LNCaP clone FGC (cell line): ENCODE results near the gene GK.
A peak's percentile ranks its signal among the peaks of the same experiment; 100 is the strongest.
"Not testable (repeated sequence)": the region's sequence is repeated elsewhere in the genome, so short reads cannot be mapped to it uniquely, and the experiment has no call there.

ENCODE experiments used
- DNase-seq: peaks from one replicate; pipeline ENCODE4 v3.0.0-alpha.2; 2011; ENCODE audit warnings: low read depth
- H3K4me3 ChIP-seq: 2 replicates; pipeline ENCODE4 v1.5.1; 2011; ENCODE audit warnings: mild to moderate bottlenecking, low read depth, low read length, control low read depth
- TF ChIP-seq, protein P1 (sequence below): IDR thresholded peaks from 2 replicates; pipeline ENCODE4 v1.5.1; 2012; ENCODE audit warnings: mild to moderate bottlenecking; ENCODE audit not compliant: control insufficient read depth, insufficient read depth; ENCODE audit errors: extremely low read depth

The GK gene

DNA sequence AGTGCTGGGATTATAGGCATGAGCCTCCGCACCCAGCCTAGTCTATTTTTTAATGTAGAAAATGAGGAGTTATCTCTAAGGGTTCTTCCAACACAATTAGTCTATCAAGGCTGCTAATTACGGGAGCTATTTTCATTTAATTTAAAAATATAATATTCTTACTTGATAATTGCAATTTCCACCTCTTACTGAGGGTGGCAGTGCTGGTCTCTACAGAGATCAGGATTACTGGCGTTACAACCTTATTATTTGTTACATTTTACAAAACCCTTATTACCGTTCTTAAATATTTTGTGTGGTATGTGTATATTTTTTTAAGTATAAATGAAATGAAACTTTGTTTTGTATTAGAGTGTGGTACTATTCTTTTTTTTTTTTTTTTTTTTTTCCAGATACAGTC, 17.6 kb upstream of the GK start:
- H3K4me3 ChIP-seq: no peak overlapping the region
- no peak for DNase-seq
- TF ChIP-seq, protein P1, sequence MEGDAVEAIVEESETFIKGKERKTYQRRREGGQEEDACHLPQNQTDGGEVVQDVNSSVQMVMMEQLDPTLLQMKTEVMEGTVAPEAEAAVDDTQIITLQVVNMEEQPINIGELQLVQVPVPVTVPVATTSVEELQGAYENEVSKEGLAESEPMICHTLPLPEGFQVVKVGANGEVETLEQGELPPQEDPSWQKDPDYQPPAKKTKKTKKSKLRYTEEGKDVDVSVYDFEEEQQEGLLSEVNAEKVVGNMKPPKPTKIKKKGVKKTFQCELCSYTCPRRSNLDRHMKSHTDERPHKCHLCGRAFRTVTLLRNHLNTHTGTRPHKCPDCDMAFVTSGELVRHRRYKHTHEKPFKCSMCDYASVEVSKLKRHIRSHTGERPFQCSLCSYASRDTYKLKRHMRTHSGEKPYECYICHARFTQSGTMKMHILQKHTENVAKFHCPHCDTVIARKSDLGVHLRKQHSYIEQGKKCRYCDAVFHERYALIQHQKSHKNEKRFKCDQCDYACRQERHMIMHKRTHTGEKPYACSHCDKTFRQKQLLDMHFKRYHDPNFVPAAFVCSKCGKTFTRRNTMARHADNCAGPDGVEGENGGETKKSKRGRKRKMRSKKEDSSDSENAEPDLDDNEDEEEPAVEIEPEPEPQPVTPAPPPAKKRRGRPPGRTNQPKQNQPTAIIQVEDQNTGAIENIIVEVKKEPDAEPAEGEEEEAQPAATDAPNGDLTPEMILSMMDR: peak; percentile 36

DNA sequence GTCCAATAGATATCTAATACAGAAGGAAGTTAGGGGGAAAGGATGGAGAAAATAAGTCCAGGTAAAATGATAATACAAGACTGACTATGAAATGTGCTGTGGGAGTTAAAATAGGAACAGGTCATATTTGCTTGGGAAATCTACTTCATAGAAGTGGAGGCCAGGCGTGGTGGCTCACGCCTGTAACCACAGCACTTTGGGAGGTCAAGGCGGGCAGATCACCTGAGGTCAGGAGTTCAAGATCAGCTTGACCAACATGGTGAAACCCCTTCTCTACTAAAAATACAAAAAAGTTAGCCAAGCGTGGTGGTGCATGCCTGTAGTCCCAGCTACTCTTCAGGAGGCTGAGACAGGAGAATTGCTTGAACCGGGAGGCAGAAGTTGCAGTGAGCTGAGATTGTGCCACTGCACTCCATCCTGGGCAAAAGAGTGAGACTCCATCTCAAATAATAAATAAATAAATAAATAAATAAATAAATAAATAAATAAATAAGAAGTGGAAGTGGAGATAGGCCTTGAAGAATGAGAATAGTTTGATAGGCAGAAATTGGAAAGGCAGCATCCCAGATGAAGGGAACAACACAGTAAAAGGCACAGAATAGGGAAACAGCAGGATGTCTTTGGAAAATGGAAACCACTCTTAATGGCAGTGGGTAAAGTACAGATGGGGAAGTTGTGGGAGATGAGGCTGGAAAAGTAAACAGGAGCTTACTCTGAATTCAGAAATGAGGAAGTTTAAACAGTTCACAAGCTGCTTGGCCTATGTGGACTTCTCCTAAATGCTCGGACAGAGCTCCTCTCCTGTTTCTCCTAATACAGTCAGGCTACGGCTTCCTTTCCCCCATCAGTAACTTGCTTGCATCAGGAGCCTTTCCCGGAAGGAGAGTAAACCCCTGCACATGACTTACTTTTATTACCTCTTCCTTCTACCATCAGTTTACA, 15.1 kb upstream of the GK start:
- DNase-seq: no peak
- TF ChIP-seq, protein P1: no peak
- H3K4me3 ChIP-seq: no peak overlapping the region

DNA sequence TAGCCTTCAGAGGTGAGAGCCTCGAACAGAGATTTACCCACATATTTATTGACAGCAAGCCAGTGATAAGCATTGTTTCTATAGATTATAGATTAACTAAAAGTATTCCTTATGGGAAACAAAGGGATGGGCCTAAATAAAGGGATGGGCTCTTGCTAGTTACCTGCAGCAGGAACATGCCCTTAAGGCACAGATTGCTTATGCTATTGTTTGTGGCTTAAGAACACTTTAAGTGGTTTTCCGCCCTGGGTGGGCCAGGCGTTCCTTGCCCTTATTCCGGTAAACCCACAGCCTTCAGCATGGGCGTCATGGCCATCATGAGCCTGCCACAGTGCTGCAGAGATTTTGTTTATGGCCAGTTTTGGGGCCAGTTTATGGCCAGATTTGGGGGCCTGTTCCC, 13.5 kb upstream of the GK start:
- not testable (repeated sequence) for H3K4me3 ChIP-seq, DNase-seq

DNA sequence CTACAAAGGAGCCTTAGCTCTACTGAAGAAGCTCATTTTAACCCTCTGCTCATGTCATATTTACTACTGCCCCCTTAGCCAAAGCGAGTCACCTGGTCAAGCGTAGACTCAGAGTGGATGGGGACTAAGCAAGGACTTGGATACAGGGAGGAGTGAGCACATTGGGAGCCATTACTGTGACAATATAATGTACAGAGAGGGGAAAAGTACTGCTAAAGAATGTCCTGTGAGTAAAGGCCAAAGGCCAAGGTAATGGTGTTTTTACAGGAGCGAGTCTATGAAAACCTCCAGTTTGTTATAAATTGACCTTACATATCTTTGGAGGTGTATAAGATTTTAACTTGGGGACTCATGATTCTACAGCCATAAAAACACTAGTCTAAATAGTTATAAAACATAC, 10.6 kb upstream of the GK start:
- TF ChIP-seq, protein P1: no peak
- DNase-seq: no peak
- no peak overlapping the region for H3K4me3 ChIP-seq

DNA sequence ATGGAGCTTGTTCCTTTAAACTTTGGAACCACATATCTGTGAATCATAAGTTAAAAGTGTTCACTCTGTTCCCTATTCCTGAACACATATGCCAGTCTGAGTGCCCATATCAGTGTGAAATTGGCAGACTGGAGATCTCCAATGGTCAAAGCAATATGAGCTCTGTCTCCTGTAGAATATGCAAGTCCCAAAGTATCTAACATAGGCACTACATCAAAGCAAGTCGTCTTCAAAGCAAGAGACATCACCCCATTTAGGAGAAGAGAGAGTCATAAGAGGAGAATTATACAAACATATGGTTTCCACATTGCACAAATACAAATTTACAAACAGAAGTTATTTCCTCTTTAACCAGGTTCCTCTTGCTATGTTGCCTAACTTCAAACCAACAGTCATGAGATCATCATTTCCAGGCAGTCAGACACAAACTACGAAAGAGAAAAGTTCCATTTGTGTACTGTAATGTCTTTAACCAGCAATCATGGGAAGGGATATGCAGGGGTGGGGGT, 9.9 kb upstream of the GK start:
- DNase-seq: no peak
- TF ChIP-seq, protein P1: no peak
- no peak overlapping the region for H3K4me3 ChIP-seq

DNA sequence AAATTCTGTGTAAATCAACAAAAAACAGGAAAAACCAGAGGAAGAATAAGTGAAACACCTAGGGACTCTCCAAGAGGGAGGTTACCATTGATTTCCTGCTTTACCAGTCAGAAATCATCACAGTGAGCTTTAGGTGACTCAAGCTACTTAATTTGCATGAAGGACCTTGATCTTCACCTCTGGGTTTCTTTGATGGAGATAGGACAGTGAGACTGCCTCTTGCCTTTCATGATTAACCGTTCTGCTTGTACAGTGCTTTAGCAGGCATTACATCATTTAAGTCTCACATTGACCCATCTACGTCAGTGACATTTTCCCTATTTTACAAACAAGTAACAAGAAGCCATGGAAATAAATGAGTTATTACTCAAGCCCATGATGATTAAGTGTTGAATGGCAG, 3.4 kb upstream of the GK start:
- DNase-seq: no peak
- no peak overlapping the region for H3K4me3 ChIP-seq
- TF ChIP-seq, protein P1: no peak

DNA sequence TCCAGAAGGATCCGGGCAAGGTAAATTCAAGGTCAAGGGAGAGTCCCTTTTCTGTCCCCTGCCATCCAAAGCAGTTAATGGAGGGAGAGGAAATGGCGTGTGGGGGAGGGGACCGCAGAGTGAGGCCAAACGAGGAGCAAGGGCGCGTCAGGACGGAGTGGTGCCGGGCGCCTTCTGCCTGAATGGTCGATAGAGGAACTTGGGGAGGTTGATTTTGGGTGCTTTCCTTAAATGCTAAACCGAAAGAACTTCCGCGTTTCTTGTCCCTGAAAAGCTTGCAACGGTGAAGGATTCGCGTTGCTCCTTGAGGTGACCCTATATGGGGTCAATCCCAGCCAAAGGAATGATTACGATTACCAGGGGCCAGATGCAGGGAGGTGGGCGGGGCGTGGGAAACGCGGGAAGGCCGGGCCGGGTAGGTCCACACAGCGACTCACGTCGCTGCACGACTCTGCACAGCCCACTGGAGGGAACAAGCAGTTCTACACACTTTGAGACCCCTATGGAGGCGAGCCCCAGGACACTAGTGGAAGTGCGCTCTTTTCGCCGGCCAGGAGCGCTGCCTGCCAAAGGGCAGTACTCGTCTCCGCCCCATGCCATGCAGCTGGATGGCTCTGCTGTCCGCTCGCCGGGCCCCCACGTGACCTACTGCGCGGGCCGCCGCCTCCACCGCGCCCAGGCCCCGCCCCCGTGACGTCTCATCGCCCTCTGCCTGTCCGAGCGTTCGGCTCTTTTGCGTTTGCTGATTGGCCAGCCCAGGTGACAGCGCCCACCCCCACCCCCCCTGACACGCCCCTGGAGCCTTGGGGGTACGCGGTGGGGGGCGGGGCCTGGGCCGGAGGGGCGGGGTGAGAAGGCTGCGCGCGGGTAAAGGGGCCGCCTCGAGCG, 452 bp upstream of the GK start:
- TF ChIP-seq, protein P1: no peak
- peak overlapping the region; percentile 68 for H3K4me3 ChIP-seq
- peak; percentile 65 for DNase-seq

DNA sequence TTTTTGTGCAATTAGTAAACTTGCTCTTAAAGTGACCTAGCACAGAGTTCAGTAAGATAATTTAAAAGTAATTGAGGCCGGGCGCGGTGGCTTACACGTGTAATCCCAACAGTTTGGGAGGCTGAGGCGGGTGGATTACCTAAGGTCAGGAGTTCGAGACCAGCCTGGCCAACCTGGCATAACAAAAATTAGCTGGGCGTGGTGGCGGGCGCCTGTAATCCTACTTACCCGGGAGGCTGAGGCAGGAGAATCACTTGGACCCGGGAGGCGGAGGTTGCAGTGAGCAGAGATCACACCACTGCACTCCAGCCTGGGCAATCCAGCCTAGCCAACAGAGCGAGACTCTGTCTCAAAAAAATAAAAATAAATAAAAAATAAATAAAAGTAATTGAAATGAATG, 1.2 kb downstream of the GK start:
- peak overlapping the region; percentile 68 for H3K4me3 ChIP-seq
- DNase-seq: not testable (repeated sequence)
